Stimulated activated naive CD4-positive, alpha-beta T cell treated with Interleukin-2 at 50 U/mL for 16 hours (primary cell): ENCODE results near the gene SLC36A3.
"Not testable (repeated sequence)": the region's sequence is repeated elsewhere in the genome, so short reads cannot be mapped to it uniquely, and the experiment has no call there.

Source experiments
- DNase-seq: peaks from one replicate; lab custom pipeline; 2025; lab: John Stamatoyannopoulos, UW

Gene SLC36A3

DNA sequence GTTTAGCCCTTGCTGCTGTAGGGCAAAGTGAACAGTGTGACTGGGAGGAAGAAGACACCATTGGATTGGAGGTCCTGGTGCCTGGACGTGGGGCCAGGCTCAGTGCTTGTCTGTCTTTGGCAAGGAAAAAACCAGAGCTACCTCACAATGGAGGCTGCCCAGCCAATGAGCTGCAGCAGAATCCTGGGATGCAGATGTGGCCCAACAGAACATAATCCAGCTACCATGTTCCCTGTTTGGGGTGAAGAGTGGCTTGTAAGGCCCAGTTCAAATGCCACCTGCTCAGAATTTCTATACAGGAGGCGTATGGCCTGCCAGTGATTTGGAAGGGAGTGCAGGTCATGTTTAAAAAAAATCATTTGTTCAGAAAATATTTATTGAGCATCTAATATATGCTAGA is at the start of gene SLC36A3:
SLC36A3 (minus strand) TSS at position 101 of the 400 bp plus-strand sequence. CDS start 412 bp downstream, outside the sequence.
- no peak for DNase-seq

DNA sequence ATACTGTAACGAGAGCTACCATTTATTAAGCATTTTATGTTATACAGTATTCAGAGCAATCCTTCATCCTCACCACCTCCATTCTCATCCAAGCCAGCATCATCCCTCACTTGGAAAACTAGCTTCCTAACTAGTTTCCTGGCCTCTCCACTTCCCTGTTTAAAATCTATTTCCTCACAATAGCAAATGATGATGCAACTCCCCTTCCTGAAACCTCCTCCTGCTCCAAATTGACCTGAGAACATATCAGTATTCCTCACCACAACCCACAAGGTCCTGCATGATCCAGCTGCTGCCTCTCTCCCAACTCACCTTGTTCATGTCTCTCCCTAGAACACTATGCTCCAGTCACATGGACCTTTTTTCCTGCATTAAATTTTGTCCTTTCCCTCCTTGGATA is 48.1 kb upstream of the SLC36A3 start:
- no peak for DNase-seq

DNA sequence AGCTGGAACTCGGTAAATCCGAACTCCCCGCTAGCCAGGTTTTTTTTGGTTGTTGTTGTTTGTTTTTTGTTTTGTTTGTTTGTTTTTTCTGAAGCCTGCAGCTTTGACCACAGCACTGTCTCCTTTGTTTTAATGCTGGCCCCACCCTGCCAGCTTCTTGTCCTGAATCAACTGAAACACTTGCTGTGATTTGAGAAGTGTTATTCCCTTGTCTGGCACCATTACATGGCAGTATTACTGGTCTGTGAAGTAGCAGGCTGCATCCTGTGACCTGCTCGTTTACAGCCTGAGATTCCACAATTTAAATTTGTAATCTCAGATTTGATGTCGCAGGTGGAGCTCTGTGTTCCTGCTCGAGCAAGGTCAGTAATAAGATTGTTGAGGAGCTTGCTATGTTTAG is 45.2 kb upstream of the SLC36A3 start:
- DNase-seq = no peak

DNA sequence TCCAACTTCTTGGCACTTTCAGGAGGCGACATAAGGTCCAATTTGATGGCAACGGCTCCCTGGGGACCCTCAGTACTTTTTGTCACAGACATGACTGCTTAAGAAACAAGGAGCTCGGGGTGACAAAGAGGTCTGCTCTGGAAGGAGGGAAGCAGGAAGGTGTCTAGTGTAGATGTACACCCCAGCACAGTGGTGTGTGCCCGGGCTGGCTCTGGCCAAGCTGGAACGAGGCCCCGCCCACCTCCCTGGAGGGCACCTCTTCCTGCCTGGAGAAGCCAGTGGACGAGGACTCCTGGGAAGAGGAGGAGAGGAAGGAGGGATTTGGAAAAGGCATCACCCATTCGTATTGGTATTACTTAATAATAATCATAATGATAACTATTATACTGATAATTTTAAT is 43.8 kb upstream of the SLC36A3 start, which contains the start of gene SLC36A2:
SLC36A2 (minus strand) TSS at position 191 of the 400 bp plus-strand sequence; CDS start at position 92, 99 bp downstream.
- no peak for DNase-seq

DNA sequence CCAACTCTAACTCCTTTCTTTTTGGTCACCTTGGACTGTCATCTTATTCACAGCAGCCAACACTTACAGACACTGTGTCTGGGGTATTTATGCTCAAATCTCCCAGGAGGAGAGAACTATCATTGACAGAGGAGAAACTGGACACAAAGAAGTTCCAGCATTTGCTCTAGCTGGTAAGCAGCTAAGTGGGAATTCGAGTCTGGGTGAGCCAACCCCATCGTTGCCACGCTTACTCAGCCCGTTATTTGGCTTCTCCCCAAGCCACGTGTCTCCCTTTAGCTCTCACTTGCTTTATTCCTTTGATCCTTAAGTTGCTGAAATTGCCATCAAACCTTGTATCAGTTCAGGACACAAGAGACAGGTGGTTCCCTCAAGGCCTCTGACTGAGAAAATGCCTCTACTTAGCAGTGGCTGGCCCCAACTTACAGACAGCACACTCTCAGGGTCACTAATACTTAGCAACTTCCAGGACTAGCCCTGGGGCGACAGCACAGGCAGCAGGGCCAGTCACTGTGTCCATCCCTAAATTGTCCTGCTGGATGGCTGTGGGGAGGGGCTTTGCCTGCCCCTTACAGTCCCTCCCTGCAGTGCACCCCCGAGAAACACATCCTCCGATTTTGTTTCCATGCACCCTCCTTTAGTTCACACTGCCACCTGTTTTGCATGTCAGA is 42.4 kb upstream of the SLC36A3 start:
- no peak for DNase-seq

DNA sequence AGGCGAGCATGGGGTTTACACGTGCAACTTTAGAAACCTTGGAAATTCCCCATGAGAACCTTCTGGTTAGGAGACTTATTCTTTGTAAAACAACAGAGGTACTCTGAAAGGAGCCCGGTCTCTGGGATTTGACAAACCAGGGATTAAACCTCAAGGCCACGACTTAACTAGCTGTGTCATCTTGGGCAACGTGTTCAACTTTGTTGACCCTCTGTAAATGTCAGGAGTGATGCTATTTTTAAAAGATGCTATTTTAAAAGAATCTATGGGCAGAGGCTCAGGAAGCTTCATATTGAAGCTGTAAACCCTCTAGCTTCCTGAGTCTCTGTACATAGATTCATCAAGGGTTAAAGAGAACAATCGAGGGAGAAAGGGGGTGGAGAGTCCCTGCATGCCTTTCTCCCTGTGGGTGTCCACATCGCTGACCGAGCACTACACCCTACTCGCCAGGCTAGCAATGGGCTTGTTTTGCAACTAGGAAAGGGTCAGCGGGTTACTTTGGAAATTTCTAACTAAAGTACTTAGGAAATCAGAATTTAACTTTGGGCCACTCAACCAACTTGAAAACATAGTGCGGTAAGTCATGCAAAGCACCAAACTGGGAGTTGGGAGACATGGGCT is 41.7 kb upstream of the SLC36A3 start:
- no peak for DNase-seq

DNA sequence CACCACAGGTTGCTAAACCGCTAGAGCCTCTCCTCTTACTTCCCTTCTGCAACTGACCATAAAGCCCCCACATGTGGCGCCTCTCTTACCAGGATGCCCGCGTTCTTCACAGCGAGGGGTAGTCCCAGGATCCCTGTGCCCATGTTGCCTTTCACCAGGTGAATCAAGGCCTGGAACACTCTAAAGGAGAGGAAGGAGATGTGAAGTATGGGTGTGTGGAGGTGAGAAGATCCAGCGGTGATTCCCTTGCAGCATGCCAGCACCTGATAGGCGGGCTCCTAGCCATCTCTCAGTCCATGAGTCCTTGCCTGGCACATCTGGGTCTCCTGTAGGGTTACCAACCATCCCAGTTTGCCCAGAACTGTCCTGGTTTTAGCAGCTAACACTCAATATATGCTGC is 40.5 kb upstream of the SLC36A3 start:
- no peak for DNase-seq

DNA sequence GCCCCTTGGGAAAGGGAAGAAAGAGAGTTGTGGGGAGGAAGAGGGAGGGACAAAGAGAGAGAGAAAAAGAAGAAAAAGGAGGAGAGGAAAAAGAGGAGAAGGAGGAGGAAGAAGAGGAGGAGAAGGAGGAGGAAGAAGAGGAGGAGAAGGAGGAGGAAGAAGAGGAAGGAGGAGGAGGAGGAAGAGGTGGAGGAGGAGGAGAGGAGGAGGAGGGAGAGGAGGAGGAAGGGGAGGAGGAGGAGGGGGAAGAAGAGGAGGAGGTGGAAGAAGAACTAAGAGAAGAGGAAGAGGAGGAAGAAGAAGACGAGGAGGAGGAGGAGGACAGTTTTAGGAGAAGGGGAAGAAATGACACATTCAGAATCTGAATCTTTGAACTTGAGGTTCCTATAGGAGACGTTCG is 36.4 kb upstream of the SLC36A3 start:
- no peak for DNase-seq

DNA sequence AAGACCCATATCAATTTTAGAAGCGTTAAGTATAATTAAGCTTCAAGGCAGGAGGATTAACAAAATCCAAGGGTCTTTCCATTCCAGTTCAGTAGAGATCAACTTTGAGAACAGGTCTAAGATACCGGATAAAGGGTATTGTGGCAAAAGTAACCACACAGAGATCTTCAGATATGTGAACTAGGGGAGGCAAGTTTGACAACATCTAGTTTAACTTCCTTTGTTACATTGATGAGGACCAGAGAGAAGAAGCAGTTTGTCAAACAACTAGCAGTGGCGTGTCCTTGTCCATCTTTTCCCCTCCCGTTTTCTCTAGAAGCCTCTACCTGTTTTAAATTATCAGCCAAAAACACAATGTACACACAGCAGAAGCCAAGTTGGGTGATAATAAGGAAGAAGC is 35.2 kb upstream of the SLC36A3 start:
- no peak for DNase-seq

DNA sequence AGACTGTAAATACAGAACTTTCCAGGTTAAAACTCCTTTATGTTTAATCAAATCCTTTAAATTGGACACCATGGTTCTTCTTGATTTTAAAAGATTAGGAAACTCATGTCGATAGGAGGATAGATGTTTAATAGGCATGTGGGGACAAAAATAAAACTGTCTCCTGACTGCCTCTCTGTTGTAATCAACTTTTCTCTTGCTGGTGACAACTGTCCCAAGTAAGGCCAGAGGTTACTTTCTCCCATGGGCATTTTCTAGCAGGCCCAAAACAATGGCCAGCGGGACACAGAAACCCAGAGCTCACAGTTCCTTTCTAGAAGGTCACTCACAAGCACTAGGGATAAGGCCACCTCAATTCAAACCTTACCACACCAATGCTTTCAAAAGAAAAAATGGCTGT is 29.3 kb upstream of the SLC36A3 start:
- DNase-seq = no peak

DNA sequence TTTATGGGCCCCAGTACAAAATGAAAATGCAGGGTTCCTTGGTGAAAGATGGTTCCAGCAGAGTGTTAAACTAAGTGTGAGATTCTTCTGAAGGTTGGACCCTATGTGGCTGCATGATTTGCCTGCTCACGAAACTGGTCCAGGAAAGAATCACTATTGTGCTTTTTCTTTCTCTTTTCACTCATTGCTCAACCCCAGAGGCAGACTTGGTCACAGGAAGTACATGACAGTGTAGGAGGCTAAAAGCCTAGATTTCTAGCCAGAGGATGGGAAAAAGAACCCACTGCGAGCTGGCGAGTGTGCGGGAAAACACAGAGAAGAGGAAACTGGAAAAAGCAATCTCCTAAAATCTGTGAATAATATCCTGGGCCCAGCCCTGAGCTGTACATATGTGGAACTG is 25.2 kb upstream of the SLC36A3 start:
- DNase-seq = no peak

DNA sequence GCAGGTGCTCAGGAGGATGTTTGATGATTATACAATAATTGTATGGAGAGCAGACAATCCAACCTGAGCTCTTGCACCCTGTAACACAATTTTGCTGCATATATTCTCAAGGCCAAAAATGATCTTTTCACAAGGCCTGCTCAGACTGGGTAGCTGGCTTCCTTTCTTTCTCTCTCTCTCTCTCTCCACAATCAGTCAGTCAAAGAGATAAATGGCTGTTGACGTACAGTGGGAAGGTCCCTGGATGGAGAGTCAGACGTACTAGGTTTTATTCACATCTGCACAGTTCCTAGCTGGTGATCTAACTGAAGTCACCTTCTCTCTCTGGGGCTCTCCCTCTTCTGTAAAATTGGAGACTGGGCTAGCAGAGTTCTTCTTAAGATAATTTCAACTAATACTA is 24.0 kb upstream of the SLC36A3 start:
- no peak for DNase-seq

DNA sequence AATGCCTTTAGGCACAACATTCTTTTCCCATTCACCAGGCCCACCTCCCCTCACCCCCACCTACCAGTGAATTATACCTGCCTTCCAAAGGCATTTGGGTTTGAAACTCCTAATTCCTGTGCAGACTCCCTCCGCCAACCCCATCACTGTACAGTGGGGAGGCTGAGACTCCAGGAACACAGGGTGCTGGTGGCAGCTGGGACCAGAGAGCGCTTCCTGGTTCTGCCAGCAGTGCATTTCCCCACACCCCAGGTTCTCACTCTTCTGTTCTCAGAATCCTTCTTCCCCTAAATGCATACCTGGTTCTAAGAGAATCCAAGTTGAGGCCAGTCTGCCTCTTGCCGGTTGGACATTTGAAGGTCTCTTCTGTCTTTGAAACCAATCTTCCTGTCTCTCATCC is 22.7 kb upstream of the SLC36A3 start:
- DNase-seq = no peak

DNA sequence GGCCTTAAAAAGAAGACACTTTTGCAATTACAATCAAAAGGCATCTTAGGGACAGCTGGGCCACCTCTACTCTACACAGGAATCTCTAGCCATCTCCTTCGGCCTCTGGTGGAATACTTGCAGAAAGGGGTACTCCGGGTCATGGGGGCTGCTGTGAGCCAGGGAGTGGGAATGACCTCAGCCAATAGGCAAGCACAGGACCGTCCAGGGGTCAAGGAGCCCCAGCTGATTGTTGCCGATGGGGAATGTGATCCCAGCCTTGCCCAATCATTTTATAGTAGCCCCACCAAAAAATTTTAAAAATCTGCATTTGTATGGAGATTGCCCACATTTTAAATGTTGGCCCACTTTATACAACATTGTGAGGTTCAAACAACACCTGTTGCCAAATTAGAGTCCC is 16.9 kb upstream of the SLC36A3 start:
- DNase-seq = no peak

DNA sequence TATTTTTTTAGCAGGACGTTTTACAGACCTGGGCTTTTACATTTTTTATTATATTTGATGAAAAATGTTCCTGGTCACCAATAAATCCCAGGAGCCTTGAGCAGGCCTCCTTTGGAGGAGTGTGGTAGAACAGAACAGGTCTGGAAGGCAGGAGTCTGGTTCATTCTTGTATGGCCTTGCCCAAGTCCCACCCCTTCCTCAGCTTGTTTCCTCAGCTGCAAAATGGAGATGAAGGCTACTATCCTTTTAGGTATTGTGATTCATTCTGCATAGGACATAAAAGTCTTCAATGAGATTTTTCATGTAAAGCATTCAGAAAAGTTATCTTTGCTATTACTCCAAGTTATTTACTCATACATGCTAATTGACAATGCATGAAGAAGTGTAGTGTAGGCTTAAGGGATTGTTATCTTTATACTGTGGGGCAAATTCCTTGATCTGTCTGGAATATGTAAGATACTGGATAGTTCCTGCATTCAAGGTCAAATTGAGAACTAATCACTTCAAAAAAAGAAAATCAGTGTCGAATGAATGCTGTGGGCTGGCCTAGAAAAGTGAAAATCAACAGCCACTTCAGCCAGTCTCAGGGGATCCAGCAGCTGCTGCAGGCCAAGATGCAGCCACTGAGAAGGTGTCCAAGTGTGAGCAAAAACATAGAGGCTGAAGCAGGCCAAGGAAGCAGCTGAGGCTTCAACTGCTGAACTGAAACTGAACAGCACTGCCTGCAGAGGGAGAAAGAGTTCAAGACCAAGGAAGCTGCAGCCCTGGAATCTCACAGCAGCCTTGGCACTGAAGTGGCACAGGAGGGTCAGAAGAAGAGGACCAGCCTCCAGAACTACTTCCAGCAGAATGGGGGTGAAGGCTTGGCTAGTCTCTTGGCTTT is 15.5 kb upstream of the SLC36A3 start:
- DNase-seq = no peak

DNA sequence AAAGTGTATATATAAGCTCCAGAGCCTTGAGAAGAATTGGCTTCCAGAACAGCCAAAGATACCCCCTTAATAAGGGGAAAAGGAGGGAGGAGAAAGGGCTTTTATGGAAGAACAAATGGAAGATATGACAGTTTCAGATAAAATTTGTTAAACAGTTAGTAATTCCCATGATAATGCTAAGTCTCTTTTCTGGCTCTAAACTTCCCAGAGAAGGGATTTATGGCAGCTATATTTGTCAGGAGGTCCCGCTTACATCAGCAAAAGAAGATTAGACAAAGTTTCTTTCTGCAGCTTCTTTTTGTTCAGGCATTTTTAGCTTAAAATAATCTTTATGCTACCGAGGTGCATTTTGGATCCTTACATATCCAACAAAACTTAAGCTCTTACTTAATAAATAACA is 14.3 kb upstream of the SLC36A3 start:
- no peak for DNase-seq

DNA sequence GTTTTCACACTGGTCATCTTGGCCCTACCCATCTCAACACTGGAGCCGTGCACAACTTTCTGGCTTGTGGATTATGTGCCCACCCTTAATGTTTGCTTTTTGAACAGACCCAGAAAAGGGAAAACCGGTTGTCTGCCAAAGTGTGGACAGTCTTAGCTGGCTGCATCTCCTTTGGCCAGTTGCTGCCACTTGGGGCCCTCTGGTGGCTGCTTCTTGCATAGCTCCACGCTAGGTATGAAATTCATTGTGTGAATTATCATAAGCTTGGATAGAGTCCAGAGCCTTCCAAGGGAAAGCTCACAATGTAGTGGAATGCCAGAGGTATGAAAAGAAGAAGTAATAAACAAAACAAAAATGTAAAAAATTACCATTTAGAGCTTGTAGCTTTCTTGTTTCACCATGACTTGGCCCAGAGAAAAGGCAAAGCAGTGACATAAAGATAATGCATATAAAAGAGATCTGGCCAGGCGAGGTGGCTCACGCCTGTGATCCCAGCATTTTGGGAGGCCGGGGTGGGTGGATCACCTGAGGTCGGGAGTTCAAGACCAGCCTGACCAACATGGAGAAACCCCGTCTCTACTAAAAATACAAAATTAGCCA is 12.5 kb upstream of the SLC36A3 start:
- DNase-seq = peak; percentile 47

DNA sequence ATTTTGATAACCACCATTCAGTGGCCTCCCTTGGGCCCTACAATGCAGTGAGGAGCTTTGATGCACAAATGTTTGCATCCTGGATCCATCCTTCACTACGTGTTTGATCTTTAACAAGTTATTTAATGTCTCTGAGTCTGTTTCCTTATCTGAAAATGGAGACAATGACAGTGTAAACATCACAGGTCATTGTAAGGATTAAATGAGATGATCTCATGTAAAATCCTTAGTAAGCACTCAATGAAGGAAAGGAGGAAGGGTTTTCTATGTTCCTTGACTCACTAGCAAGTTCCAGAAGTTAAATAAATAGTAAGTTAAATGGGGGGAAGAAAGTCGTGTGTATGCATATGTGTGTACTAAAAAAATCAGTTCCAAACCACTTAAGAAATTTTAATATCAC is 9.8 kb upstream of the SLC36A3 start:
- DNase-seq = no peak

DNA sequence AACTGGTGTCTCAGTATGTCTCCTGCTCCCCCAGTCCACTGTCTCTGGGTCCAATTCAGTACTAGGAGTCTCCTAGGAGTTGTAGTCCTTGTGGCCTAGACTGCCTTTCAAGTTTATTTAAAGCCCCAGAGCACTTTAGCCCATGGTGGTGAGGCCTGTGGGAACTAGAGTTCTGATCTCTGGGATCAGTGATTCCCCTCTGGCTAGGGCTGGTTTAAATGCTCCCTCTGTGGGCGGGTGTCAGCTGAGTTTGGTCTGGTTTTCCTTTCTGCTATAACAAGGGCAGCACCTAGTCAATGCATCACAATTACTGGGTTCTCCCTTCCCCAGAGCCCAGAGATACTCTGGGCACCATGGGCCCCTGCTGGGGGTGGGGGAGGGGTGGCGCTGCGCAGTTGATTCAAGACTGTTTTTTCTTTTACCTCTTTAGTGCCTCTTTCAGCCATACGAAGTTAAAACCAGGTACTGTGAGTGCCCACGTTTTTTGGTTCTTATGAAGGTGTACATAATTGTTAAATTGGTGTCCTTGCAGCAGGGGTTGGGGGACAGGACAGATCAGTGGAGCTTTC is 9.3 kb upstream of the SLC36A3 start:
- no peak for DNase-seq

DNA sequence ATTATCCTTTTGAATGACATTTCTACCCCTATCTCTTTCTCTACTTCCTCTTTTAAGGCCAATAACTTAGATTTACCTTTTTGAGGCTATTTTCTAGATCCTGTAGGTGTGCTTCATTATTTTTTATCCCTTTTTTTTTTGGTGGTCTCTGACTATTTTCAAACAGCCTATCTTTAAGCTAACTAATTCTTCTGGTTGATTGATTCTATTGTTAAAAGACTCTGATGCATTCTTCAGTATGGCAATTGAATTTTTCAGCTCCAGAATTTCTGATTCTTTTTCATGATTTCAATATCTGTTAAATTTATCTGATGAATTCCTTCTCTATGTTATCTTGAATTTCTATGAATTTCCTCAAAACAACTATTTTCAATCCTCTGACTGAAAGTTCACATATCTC is 7.4 kb upstream of the SLC36A3 start:
- DNase-seq = no peak

DNA sequence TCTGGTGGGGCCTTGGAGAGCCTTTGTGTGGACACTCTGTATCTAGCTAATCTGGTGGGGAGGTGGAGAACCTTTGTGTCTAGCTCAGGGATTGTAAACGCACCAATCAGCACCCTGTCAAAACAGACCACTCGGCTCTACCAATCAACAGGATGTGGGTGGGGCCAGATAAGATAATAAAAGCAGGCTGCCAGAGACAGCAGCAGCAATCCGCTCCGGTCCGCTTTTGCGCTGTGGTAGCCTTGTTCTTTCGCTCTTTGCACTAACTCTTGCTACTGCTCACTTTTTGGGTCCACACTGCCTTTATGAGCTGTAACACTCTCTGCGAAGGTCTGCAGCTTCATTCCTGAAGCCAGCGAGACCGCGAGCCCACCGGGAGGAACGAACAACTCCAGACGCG is 6.3 kb upstream of the SLC36A3 start:
- DNase-seq = not testable (repeated sequence)

DNA sequence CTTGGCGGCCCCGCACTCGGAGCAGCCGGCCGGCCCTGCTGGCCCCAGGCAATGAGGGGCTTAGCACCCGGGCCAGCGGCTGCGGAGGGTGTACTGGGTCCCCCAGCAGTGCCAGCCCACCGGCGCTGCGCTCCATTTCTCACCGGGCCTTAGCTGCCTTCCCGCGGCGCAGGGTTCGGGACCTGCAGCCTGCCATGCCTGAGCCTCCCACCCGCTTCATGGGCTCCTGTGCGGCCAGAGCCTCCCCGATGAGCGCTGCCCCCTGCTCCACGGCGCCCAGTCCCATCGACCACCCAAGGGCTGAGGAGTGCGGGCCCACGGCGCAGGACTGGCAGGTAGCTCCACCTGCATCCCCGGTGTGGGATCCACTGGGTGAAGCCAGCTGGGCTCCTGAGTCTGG is 5.7 kb upstream of the SLC36A3 start:
- not testable (repeated sequence) for DNase-seq
